GM18507 (cell line): ENCODE data around the gene COX19.

Experiments
- DNase-seq: peaks from one replicate; pipeline ENCODE4 v3.0.0; 2011; ENCODE audit warnings: low read depth; ENCODE audit not compliant: insufficient read length; ENCODE audit errors: extremely low spot score
- FAIRE-seq: peaks from 2 replicates; lab custom pipeline; 2011; peaks lifted over from hg19 to GRCh38; lab: Jason Lieb, UNC

Gene COX19

GRCh38 chr7:994592-995308 is 19.4 kb upstream of the COX19 start:
- DNase-seq (no peak), FAIRE-seq (no peak)

- peak; percentile 82 for DNase-seq
- FAIRE-seq: peak; percentile 96
Measured at GRCh38 chr7:992709-993607, 17.6 kb upstream of the COX19 start.

DNA sequence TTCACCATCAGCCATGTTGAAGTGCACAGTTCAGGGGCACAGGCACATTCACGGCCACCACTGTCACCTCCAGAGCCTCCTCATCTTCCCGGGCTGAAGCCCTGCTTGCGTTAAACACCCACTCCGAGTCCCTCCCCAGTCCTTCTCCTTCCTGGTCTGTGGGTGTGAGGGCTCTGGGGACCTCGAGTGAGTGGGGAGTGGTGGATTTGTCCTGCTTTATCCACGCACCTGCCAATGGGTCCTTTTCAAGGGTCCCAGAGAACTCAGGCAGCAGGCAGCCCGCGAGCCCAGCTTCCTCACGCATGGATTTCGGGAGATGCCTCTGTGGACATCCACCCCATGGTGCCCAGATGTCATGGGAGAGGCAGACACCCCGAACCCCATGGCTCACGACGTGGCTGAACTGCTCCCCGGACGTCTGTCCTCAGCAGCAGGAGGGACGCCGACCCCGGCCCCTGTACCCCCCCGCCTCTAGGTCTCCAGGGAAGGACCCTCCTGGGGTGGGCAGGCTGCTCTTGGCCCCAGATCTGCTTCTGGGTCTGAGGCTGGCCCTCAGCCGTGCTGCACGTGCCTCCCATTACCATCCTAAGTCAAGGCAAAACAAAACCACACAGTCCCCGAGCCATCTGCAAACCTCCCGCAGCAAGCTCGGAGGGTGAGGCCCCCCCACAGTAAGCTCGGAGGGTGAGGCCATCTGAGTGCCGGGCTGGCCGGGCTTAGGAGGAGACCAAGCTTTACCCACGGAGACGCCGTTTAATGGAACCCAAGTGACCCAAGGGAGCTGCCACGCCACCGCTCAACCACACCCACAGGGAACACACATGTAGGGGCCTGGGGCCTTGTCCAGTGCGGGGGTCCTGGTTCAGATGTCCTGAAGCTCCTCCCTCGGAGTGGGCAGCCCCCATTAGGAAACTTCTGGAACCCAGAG is 16.6 kb upstream of the COX19 start:
- no peak for FAIRE-seq
- no peak for DNase-seq

DNA sequence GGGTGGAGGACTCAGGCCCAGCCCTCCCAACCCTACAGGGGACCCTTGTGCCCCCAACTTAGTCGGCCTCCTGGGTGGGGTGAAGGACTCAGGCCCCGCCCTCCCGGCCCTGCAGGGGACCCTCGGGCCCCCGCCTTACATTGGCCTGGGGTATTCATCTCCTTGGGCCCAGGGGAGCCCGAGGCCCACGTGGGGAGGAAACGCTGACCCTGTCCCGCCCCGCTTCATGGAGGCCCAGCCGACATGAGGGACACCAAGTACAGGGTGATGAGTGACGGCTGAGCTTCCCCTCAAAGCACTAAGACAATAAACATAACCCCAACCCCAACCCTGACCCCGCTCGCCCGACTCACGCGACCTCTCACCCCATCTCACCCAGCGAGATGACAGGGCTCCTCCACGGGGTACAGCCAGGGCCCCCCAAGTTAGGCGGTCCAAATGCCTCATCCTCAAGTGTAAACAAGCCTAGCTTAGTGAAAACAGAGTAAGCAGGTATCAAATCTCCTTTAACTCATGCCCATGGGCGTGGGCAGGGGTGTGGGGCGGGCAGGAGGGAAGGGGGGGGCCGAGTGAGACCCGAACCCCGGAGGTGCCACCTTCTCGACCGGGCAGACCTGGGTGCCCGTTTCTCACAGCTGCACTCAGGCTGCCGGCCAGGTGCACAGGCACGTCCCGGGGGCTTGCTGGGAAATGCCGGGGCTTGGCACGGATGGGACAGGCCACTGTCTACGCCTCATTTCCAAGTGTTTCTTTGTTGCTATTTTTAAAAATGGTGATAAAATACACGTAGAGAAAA is 15.8 kb upstream of the COX19 start:
- FAIRE-seq (no peak), DNase-seq (no peak)

DNA sequence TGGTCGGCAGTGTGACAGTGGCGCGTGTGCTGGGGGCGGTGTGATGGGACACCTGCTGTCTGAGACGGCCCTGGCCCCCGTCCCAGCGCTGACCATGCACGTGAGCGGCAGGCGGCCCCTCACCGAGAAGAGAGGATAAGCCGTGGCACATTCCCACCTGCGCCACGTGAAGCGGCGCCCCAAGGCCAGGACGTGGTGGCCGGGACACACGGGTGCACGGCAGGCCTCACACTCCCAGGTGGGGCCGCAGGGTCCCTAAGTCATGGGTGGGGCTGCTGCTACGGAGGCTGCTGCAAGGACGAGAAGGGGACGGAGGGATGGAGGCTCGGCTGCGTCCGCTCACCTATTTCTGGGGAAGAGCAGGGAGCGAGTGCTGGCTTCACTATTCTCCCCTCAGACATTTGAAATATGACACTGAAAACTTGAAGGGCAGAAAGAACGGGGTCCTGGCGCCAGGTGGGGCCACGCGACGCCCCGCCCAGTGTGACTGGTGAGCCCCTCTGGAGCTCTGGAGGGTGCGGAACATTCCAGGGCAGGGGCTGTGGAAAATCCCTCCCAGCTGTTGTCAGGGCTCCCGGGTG is 15.1 kb upstream of the COX19 start:
- FAIRE-seq (no peak), DNase-seq (no peak)

DNA sequence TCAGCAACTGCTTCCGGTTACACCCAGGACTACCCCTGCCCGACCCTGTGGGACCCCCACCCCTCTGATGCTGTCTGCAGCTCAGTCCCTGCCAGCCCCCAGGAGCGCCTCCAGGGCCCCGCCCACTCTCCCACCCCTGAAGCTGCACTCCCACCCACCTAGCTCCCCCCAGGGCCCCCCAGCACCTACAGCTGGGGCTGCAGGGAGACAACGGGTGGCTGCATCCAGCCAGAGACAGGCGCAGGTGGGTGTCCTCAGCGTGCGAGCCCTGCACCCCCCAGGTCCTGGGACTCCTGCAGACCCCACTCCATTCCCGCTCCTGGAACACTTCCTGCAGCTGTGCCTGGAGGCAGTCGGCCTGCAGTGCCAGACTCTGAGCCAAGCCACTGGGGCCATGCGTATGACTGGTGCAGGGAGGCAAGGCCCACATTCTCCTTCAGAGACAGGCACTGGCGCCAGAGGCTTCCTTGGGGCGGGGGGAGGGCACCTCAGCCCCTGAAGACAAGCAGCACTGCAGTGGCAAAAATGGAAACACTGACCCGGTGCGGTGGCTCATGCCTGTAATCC is 13.7 kb upstream of the COX19 start:
- DNase-seq: no peak
- FAIRE-seq: no peak

- no peak for DNase-seq
- no peak for FAIRE-seq
Measured at GRCh38 chr7:988426-988911, 13.1 kb upstream of the COX19 start.

- DNase-seq: no peak
- no peak for FAIRE-seq
Measured at GRCh38 chr7:987909-988308, 12.6 kb upstream of the COX19 start.

DNA sequence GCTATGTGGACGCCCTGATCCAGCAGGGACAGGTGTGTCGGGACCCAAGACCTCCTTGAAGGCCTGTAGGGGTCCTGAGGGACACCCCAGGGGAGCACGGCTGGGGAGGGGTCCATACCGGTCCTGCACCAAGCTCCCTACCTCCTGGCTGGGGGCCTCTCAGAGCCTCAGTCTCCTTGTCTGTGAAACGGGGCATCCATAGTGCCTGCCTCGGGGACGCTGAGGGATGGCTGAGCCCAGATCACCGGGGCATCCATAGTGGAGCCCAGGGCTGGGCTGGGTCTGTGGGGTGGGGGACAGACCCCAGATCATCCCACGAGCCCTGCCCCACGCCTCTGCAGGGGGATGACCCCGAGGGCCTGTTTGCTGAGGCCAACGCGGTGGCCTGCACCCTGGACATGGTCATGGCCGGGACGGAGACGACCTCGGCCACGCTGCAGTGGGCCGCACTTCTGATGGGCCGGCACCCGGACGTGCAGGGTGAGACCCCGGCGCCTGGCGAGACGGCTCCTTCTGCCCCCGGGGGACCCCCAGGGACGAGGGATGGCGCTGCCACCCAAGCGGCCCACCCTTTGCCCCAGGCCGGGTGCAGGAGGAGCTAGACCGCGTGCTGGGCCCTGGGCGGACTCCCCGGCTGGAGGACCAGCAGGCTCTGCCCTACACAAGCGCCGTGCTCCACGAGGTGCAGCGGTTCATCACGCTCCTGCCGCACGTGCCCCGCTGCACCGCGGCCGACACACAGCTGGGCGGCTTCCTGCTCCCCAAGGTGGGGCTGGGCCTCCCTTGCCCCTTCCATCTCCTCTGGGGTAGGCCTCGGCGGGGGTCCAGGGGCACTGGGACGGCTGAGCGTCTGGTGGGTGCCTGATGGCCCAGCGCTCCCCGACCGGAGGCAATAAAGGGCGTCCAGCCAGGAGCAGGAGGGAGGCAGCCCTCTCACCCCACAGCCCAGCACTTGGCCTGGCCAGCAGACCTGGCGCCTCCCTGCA is 11.7 kb upstream of the COX19 start:
- FAIRE-seq: no peak

GRCh38 chr7:985915-986741 is 10.8 kb upstream of the COX19 start:
- DNase-seq: no peak
- no peak for FAIRE-seq

More for the DNA sequence above, 11.7 kb upstream of the COX19 start:
- no peak for DNase-seq

- DNase-seq: no peak
- FAIRE-seq: no peak
Measured at GRCh38 chr7:985127-985416, 9.7 kb upstream of the COX19 start.

- FAIRE-seq: no peak
- no peak for DNase-seq
Measured at GRCh38 chr7:984361-985126, 9.2 kb upstream of the COX19 start.

DNA sequence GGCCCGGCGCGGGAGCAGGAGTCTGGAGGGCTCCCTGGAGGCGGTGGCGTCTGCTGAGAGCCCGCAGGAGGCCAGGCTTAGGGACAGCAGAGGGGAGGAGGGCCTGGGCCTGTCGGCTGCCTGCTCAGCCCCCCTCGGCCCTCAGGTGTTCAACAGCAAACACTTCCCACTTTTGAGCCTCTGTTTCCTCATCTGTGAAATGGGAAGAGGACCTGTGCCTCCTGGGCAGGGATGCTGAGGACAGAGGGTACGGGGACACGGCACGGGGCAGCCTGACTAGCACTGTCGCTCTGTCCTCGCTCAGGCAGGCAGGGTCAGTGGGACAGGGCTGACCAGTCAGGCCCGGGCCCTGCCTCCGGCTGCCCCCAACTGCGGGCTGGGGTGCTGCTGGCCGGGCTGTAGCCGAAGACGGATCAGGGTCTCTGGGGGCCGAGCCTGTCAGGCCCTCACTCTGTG is 8.3 kb upstream of the COX19 start:
- FAIRE-seq: no peak

GRCh38 chr7:983004-983615 is 7.8 kb upstream of the COX19 start, which contains the start of gene CYP2W1:
Gene CYP2W1, plus strand, starts transcription at chr7:983181. Its CDS starts 31 bp downstream, at chr7:983212.
- FAIRE-seq: no peak

More for the DNA sequence above, 8.3 kb upstream of the COX19 start:
- no peak for DNase-seq

GRCh38 chr7:982511-983003 is 7.2 kb upstream of the COX19 start:
- FAIRE-seq: no peak
- DNase-seq: no peak

More at GRCh38 chr7:983004-983615, 7.8 kb upstream of the COX19 start, which contains the start of gene CYP2W1:
- DNase-seq: no peak
